Astrocyte of the spinal cord (primary cell): ENCODE data around the gene SMAP2.
"Not testable (repeated sequence)": the region's sequence is repeated elsewhere in the genome, so short reads cannot be mapped to it uniquely, and the experiment has no call there.

Experiments
- DNase-seq: peaks from one replicate; pipeline ENCODE4 v3.0.0; 2011; ENCODE audit warnings: low read depth, low spot score
- H3K4me3 ChIP-seq: 2 replicates; pipeline ENCODE4 v1.5.1; 2011; ENCODE audit warnings: low read depth, mild to moderate bottlenecking, low read length, moderate library complexity
- in situ Hi-C: cut with HindIII; loops from 2 replicates; pipeline ENCODE4 v1.10.0; 2017; ENCODE audit warnings: low sequenced_read_pairs
- TF ChIP-seq, protein P1 (sequence below): IDR thresholded peaks from 2 replicates; pipeline ENCODE4 v1.5.1; 2012; ENCODE audit warnings: low read depth, mild to moderate bottlenecking, low read length, inconsistent platforms

SMAP2 gene

GRCh38 chr1:40341491-40342380 is 31.8 kb upstream of the SMAP2 start:
- in situ Hi-C loops, result no loop called here
- TF ChIP-seq, protein P1, sequence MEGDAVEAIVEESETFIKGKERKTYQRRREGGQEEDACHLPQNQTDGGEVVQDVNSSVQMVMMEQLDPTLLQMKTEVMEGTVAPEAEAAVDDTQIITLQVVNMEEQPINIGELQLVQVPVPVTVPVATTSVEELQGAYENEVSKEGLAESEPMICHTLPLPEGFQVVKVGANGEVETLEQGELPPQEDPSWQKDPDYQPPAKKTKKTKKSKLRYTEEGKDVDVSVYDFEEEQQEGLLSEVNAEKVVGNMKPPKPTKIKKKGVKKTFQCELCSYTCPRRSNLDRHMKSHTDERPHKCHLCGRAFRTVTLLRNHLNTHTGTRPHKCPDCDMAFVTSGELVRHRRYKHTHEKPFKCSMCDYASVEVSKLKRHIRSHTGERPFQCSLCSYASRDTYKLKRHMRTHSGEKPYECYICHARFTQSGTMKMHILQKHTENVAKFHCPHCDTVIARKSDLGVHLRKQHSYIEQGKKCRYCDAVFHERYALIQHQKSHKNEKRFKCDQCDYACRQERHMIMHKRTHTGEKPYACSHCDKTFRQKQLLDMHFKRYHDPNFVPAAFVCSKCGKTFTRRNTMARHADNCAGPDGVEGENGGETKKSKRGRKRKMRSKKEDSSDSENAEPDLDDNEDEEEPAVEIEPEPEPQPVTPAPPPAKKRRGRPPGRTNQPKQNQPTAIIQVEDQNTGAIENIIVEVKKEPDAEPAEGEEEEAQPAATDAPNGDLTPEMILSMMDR, result no peak
- DNase-seq, result no peak
- no peak overlapping the region for H3K4me3 ChIP-seq

GRCh38 chr1:40342381-40342717 is 31.2 kb upstream of the SMAP2 start:
- H3K4me3 ChIP-seq, DNase-seq, in situ Hi-C loops: not testable (repeated sequence)

GRCh38 chr1:40344597-40344996 is 28.9 kb upstream of the SMAP2 start:
- TF ChIP-seq, protein P1, result no peak
- peak; percentile 7 for DNase-seq
- in situ Hi-C loops, result no loop called here
- H3K4me3 ChIP-seq, result no peak overlapping the region

- DNase-seq, result no peak
- TF ChIP-seq, protein P1, result no peak
- in situ Hi-C loops, result no loop called here
- no peak overlapping the region for H3K4me3 ChIP-seq
These were observed 23.1 kb upstream of the SMAP2 start for GRCh38 chr1:40350391-40350790.

DNA sequence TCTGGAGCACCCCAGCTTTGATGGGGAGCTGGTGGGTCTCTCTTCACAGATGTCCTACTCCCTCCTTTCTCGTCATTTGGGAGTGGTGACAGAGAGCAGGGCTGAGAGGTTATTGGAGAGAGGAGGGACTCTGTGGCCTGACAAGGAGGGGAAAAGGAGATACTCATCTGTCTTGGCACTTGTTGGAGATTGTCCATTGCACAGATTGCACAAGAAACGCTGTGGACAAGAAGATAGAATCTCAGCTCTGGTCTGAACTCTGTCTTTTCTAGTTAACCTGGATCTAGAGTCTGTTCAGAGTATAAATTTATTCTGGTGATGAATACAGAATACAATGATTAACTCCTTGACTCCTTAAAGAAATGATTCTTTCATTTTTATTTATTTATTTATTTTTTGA is 22.4 kb upstream of the SMAP2 start:
- TF ChIP-seq, protein P1, result no peak
- DNase-seq, result no peak
- no peak overlapping the region for H3K4me3 ChIP-seq
- in situ Hi-C loops, result no loop called here

DNA sequence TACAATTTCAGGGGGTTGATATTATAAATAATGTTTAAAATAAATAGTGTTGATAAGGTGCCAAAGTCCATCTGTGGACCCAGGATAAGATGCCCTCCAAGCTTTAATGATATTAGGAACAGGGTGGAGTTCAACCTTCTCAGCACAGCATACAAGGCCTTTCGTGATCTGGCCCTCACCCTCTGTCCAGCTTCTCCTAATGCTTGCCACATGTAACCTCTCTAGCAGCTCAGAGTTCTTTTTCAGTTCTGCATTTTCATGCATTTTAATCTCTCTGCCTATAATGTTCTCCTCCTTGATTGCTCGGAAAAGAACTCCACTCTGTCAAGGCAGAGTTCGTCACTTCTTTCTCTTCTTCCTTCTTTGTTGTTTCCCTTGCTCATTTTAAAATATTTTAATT is 21.4 kb upstream of the SMAP2 start:
- DNase-seq, result no peak
- no peak overlapping the region for H3K4me3 ChIP-seq
- TF ChIP-seq, protein P1, result no peak
- in situ Hi-C loops, result no loop called here

DNA sequence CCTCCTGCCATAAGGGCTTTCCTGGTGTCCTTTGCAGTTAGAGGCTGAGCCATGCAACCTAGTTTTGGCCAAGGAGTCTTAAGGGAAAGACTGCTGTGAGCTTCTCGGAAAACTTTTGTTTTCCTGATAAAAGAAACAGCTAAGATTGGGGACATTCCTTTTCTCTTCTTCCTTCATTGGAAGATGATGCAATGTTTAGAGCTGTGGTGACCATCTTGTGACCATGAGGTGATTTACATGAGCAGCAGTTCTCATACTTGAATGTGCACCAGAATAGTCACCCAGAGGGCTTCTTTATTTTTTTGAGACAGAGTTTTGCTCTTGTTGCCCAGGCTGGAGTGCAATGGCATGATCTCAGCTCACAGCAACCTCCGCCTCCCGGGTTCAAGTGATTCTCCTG is 20.4 kb upstream of the SMAP2 start:
- TF ChIP-seq, protein P1, result no peak
- H3K4me3 ChIP-seq, result no peak overlapping the region
- in situ Hi-C loops, result no loop called here
- DNase-seq, result no peak
